GM18858 (cell line): Measurements from ENCODE around the gene LIMD2.

Experiments
- ATAC-seq: cut with Tn5 transposase; IDR thresholded peaks from one replicate; pipeline ENCODE4 v1.9.1; 2021; ENCODE audit not compliant: unreplicated experiment

The LIMD2 gene

DNA sequence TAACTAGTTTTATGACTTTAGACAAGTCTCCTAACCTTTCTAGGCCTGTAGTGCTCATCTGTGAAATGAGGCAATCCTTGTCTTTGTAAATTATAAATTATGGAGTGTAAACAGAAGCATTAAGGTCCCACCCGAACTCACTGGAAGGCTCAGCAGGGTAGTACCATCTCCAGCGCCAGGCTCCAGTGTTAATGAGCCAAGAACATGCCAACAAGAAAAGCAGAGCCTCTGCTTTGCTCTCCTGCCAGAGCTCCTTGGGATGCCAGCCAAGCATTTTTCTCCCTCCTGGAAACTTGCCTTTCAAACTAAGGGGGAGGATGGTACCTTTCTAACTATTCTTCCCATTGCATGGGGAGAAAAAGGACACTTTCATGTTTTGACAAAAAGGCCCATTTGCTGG lies 14.9 kb downstream of the LIMD2 start:
- ATAC-seq = no peak

DNA sequence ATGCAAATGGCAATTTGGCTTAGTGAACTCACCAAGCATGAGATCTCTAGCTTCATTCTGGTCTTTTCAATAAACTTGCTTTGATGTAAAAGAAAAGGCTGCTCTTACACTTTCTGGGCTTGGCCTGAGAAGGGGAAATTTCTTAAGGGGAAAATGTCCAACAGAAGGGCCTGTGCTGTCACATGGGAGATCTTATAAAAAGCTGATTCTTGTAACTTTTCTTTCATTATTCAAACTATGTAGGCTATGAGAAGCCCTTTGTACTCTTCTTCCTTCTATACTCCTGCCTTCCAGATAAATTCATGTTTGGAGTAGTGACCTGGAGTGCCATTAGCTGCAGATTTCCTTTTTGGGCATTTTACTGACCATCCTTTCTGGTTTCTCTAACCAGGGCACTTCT lies 16.9 kb downstream of the LIMD2 start:
- ATAC-seq = no peak

DNA sequence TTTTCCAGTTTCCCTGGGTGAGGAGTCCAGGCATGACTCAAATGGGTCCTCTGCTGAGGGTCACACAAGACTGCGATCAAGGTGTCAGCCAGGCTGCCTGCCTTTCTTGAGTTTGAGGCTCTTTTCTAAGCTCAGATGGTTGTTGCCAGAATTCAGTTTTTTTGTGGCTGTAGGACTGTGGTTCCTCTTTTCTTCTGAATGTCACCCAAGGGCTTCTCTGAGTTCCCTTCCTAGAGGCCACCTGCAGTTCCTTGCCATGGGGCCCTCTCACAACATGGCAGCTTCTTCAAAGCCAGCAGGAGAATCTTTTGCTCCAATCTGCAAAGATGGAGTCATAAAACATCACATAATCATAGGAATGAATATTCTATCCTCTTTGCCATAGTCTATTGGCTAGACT lies 17.5 kb downstream of the LIMD2 start:
- ATAC-seq = no peak

DNA sequence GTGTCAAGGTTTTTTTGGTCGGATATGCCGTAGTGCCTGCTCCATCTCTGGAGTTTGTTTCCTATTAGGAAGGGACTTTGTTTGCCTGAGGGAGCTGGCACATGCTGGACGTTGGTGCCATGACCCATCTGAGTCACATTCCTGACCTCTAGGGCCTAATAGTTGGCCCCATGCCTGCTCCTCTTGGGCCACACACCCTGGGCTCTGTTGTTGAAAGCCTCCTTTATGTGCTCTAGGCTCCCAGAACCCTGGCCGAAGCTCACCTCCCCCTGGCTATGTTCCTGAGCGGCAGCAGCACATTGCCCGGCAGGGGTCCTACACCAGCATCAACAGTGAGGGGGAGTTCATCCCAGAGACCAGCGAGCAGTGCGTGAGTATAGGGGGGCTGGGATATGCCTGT lies 18.4 kb downstream of the LIMD2 start:
- no peak for ATAC-seq

DNA sequence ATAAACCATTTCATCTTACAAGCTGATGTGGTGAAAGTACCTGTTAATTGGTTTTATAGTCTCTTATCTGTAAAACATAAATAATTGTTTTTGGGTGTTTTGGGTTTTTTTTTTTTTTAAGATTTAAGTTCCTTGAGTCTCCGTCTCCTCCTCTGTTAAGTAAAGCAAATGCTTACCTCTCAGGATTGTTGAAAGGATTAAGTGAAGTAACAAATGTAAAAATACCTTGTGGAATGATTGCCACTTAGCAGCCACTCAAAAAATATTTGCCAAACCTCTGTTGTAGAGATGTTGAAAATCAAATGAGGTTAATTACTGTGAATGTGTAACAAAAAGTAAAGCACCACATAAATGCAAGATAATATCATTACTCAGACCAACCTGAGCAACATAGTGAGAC lies 19.2 kb downstream of the LIMD2 start:
- ATAC-seq = no peak

DNA sequence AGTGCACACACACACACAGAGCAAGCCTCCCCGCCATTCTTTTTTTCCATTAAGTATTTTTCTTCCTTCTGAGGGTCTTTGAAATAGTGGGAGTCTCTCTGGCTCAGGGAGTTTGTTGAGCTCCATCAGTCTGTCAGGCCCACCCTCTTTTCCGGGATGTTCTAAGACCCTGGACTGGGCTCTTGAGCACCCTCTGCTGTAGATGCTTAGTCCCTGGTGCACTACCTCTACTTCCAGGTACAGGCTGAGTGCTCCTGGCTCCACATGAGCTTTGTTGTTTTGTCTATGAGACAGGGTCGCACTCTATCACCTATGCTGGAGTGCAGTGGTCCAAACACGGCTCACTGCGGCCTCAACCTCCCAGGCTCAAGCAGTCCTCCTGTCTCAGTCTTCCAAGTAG lies 20.7 kb downstream of the LIMD2 start:
- ATAC-seq = no peak

DNA sequence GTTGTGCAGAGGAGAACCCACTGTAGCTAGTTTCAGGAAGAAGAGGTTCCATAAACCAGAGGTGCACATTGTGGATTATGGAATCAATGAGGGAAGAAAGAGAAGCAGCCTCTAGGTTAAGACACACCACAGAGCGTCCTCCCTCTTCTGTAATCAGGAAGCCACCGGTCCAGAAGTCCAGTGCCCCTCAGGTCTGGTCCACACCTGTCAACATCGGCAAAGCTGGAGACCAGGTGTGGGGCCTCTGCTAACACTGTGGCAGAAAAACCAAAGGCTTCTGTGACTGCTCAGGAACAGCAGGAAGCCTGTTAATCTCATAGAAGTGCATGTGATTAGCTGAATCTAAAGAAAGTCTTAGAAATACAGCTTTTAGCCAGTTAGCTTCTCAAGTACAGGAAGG lies 23.3 kb downstream of the LIMD2 start:
- ATAC-seq = no peak

DNA sequence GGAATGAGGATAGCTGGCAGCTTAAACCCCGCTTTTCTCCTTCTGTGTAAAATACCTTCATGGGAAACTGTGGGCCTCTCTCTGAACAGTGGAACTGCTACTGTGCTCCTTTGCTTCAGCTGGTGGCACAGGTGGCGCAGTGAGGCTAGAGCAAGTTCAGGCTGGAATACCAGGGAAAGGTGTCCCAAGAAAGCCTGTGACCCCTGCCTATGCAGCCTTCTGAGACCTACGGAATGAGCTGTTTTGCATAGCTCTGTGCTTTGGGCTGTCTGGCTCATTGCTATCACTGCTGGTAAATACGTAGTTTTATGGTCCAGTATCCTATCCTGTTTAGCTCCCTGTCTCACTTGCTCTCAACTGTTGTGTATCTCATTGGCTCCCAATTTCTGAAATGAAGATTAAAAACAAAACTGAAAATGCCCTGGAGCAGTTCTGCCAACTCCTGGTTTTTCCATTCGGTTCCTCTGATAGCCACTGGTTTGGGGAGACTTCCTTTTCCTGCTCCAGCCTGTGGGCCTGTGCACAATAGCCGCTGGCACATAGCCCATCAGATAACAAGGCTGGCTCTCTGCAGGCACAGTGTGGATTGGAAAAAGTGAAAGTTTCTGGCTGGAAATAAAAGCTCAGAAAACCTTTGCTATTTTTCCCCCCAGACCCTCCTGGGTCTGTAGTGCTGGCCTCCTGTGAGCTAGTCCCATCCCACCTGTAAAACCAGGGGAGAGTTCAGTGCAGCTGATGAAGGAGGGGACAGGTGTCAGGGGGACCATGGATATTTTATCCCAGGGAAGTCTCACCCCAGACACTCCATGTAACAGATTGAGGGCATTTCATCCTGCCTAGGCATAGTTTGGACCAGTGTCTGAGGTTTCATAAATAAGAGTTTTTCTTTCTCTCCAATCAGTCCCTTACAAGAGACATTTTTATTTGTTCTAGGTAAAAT lies 24.0 kb downstream of the LIMD2 start:
- ATAC-seq = no peak

DNA sequence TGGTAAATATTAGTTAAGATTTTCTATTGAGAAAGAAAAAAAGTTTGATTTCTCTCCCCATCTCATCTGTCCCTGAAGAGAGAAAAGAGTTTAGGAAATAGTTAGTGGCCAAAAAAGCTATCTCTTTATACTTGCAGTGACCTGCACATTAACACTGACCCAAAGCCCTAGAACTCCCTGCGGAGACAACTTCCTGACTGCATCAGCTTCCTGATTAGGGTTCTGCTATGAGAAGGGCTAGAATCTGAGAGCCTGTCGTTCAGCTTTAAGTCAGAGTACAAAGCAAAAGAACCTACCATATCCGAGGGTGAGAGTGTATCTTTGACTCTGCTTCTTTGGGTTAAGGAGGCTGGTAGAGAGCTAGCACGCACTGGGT lies 24.7 kb downstream of the LIMD2 start:
- no peak for ATAC-seq

DNA sequence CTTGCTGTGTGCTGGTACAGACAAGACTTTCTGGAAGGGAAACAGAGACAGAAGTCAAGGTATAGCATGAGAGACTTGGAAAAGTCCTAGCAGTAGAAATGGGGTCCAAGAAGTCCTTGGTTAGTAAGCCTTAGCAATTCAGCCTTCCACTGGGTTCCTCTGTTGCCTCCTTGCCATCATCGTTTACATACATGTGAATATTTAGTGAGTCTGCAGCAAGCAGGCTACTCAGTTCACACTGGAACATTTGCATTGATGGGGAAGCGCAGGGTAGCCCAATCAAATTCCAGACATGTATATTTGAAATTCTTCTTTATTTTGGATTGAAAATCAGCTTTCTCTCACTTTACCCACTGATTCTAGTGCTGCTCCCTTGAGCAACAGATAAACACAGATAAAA lies 27.1 kb downstream of the LIMD2 start:
- no peak for ATAC-seq

DNA sequence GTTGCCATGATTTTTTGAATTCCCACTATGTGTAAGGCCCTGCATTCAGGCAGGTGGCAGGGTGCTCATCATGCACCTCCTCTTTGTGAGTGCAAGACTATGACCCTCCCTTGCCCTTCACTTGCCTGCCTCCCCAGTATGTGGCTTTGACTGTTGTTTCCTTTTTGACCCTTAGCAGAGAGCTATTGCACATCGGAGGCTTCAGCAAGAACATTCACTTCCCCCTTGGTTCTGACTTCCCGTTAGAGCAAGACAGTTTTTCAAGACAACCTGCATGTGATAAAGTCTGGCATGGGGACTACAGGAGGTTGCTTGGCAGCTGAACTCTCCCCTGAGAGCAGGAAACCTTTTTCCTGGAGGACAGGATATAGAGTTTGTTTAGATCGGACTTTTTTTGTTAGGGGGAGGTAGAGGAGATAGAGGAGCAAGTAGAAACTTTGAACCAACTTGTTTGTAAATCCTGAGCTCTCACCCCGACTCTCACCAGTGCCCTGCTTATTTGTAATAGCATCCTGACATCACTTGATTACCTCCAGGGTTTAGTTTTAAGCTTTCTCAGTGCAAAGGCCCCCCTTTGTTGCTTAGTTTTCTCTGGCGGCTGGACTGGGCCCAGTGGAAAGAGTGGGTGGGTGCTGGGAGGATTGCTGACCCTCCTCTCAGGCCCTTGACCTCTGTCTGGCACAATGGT lies 34.3 kb downstream of the LIMD2 start:
- no peak for ATAC-seq

DNA sequence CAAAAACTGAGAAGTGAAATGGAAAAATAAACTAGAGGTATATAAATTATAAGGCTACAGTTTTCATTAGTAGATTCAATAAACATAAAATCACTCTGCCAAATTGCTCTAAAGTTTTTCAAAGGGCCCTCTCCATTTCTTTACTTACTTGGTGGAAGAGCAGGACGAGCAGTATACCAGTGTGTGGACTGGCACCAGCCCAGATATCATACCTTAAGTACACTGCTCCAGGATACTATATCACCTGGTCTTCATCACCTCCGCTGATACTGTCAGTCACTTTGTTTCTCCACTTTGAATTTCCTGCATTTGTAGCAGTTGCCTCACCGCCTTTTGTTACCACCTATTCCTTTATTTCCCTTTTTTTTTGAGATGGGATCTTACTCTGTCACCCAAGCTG lies 40.1 kb downstream of the LIMD2 start:
- ATAC-seq = no peak

DNA sequence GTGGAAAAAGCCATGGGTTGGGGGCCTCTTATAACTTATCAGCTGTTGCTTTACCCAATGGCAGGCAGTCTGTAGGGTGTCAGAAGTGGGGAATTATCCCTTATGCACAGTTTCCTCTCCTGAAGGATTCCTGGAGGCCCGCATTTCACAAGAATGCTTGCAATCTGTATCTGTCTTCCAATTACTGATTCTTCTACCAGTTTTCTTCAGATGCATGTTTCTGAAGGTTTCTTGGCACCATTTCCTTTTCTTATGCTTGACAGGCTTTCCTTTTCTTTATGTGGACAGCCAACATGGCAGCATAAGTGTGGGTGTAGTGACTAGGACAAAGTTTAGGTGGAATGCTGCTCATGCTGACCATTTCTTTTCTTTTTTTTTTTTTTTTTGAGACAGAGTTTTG lies 41.6 kb downstream of the LIMD2 start:
- ATAC-seq = no peak

DNA sequence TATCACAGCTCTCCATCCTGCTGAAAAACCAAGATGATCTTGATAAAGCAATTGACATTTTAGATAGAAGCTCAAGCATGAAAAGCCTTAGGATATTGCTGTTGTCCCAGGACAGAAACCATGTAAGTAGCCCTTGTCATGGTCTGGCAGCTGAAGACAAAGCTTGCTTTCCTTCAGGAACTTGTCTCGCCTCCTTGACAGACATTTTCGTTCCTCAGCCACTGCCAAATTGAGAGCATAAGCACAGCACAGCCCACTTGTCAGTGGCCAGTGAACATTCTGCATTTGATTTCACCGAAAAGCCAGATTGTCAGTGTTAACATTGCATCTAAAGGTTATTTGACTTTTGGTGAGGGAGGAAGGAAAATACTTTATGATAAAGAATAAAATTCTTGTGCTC lies 42.1 kb downstream of the LIMD2 start:
- no peak for ATAC-seq

DNA sequence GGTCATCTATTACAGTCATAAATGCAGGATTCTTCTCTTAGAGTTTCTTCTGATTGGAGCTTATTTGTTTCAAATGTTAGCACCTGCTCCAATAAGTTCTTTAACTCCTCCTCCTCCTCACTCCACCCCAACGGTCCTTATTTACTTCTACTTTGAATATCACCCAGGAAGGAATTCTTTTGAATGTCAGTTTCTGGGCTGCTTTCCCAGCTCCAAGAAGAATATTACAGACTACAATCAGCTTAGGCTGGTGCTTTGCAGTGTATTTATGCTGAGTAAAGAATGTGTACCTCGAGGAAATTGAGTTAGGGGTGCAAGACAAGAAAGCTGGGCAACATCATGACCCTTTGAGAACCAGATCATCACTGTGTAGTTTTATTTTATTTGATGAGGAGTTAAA lies 46.9 kb downstream of the LIMD2 start:
- no peak for ATAC-seq

DNA sequence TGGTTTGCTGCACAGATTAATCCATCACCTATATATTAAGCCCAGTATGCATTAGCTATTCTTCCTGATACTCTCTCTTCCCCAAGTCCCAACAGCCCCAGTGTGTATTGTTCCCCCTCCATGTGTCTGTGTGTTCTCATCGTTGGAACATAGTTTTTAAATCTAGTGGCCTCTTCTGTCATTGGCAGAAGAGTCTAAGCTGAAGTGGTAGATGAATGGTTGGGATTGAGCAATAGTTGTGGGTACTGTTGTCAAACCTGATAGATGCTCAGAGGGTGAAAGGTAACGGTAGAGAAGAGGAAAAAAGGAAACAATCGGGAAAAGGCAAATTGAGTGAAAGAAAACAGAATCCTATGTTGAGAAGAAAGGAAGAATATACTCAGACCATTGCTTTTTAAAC lies 47.8 kb downstream of the LIMD2 start:
- ATAC-seq = no peak

DNA sequence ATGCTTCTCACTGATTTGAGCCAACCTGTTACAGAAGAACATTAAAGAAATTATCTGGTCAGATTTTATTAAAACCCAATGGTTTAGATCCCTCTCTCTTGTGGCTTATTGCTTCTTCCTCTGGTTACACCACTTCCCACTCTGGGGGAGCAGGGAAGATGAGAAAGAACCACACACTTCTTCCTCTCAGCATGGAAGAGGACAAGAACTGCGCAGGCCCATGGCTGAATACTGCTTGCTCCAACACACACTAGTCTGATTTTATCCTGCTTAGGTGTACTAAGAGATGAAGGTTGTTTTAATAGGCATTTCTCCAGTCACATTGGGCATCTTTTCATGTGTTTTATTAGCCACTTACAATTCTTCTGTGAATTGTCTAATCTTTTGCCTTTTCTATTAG lies 50.1 kb downstream of the LIMD2 start:
- ATAC-seq = no peak

DNA sequence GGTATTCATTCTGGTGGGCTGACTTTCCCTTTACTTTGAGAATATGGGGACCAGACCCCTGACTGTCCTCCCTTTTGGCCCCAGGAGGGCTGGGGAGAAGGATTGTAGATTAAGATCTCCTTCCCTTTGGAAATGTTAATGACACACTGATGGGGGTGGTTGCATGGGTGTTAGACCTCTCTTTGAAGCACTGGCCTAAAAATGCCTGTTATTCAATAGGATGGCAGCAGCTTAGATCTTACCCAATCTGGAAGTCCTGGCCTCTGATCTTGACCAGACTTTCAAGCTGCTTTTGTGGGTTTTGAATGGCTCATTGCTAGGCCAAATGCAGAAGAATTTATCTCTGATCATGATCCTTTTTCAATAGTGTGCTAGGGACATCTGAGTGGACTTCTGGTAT lies 52.0 kb downstream of the LIMD2 start:
- no peak for ATAC-seq

DNA sequence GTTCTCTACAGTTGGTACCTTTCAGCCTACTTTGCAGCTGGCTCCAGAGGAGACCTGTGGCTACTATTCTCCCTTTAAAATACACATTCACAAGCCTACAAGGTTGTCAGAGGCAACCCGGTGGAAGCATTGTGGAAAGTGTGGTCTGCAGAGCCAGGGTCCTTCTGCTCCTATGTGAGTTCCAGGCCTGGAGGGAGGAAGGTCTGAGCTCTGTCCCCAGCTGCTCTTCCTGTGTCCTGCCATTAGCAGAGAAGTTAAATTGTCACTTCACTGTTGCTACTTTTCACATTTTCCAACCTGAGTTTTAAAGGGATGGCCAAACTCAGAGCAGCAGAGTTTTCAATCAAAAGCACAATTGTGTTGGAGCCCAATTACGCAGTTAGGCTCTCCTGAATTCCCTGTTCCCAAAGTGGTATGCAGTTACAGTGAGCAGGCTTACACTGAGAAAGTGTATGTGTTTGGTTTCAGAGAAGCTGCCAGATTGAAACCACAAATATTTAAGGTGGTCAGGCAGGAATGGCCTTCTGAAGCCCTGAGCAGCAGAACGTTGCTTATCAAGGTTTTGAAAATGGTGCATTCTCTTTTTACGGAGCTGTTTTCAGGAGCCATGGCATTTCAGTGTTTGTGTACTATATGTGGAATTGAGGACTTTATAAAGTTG lies 52.7 kb downstream of the LIMD2 start:
- no peak for ATAC-seq

DNA sequence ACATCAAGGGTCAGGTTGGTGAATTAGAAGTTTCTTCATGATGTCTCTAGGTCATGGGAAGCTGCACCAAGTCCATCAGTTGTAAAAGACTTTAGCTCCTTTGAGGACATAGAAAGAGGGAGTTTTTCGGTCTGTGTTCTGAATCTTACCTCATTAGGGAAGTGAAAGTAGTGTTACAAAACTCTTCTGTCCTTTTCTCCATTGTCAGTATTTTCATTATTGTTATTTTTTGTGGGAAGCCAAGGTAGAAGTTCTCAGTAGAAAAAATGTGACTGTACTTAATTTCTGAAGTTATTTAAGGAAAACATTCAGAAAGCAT lies 53.5 kb downstream of the LIMD2 start:
- ATAC-seq = peak; percentile 88
